GM23248 (cell line): ENCODE data around the gene FOXN1. TPM values are rescaled to one million over a fixed set of nuclear protein-coding genes. Genes with fewer than 3 reads are reported as not detected.

Experiments used
- DNase-seq: peaks from one replicate; pipeline ENCODE4 v3.0.0-alpha.2; 2015
- H2AFZ ChIP-seq: fragments of 200-600 bp; sonication (generic); 2 replicates; pipeline ENCODE4 v1.6.1; 2016; ENCODE audit warnings: antibody characterized with exemption
- H3F3A ChIP-seq: fragments of 200-600 bp; sonication (generic); 2 replicates; pipeline ENCODE4 v1.6.1; 2016; ENCODE audit warnings: mild to moderate bottlenecking, antibody characterized with exemption, mixed run types; ENCODE audit not compliant: insufficient read depth
- H3K27ac ChIP-seq: fragments of 200-600 bp; sonication (generic); 2 replicates; pipeline ENCODE4 v1.5.1; 2016; ENCODE audit warnings: mild to moderate bottlenecking
- H3K27me3 ChIP-seq: fragments of 200-600 bp; sonication (generic); replicated peaks from 2 replicates; pipeline ENCODE4 v1.6.1; 2016; ENCODE audit warnings: mild to moderate bottlenecking; ENCODE audit not compliant: insufficient read depth
- H3K36me3 ChIP-seq: fragments of 200-600 bp; sonication (generic); 2 replicates; pipeline ENCODE4 v1.6.1; 2016; ENCODE audit warnings: low read depth, mild to moderate bottlenecking
- H3K4me1 ChIP-seq: fragments of 200-600 bp; sonication (generic); 2 replicates; pipeline ENCODE4 v1.6.1; 2016; ENCODE audit warnings: mild to moderate bottlenecking; ENCODE audit not compliant: insufficient read depth
- H3K4me2 ChIP-seq: fragments of 200-600 bp; sonication (generic); one replicate; pipeline ENCODE4 v1.6.1; 2016; ENCODE audit warnings: mild to moderate bottlenecking; ENCODE audit not compliant: unreplicated experiment
- H3K4me3 ChIP-seq: fragments of 200-600 bp; sonication (generic); 2 replicates; pipeline ENCODE4 v1.5.1; 2016; ENCODE audit warnings: mild to moderate bottlenecking
- H3K79me2 ChIP-seq: fragments of 200-600 bp; sonication (generic); 2 replicates; pipeline ENCODE4 v1.6.1; 2016; ENCODE audit warnings: mild to moderate bottlenecking; ENCODE audit not compliant: insufficient read depth
- H3K9ac ChIP-seq: fragments of 200-600 bp; sonication (generic); 2 replicates; pipeline ENCODE4 v1.6.1; 2016; ENCODE audit warnings: mild to moderate bottlenecking
- H3K9me2 ChIP-seq: fragments of 200-600 bp; sonication (generic); 2 replicates; pipeline ENCODE4 v1.6.1; 2016; ENCODE audit warnings: mixed run types, mild to moderate bottlenecking, moderate library complexity; ENCODE audit not compliant: insufficient read depth
- H3K9me3 ChIP-seq: fragments of 200-600 bp; sonication (generic); one replicate; pipeline ENCODE4 v1.6.1; 2017; ENCODE audit warnings: low read depth
- H4K20me1 ChIP-seq: fragments of 200-600 bp; sonication (generic); 2 replicates; pipeline ENCODE4 v1.6.0; 2016; ENCODE audit not compliant: insufficient read depth
- EZH2 ChIP-seq: fragments of 200-600 bp; sonication (generic); IDR thresholded peaks from 2 replicates; pipeline ENCODE4 v1.6.1; 2018; ENCODE audit warnings: antibody characterized with exemption, mild to moderate bottlenecking; ENCODE audit not compliant: insufficient read depth, poor library complexity, severe bottlenecking
- EZH2phosphoT487 ChIP-seq: fragments of 200-600 bp; sonication (generic); IDR thresholded peaks from 2 replicates; pipeline ENCODE4 v1.6.1; 2018; ENCODE audit warnings: antibody characterized with exemption, moderate library complexity, mild to moderate bottlenecking, low read depth; ENCODE audit not compliant: insufficient read depth
- WGBS, 2 experiments: methylation state at CpG; one replicate each; pipeline ENCODE4 v1.1.6; 2015 to 2017; ENCODE audit warnings: low lambda C conversion rate in 2 of 2, low coverage in 1 of 2; ENCODE audit errors: missing lambda C conversion rate in 2 of 2; 5-methylcytosine and 5-hydroxymethylcytosine counted together
- in situ Hi-C: fragments of 300-500 bp; cut with MboI; formaldehyde crosslinking; loops from 2 replicates; pipeline ENCODE4 v1.15.0; 2020
- polyA plus RNA-seq: library from polyadenylated mRNA; unstranded; fragments of >200 nt; fragmentation: Nextera tagmentation; extraction: Ambion mirVana; gene quantifications from 2 replicates; pipeline ENCODE4 v1.2.1, GENCODE V29; 2016
- total RNA-seq: library from RNA; depleted of rRNA; stranded (reverse); fragments of >200 nt; shearing (Covaris generic); gene quantifications from 2 replicates; pipeline ENCODE4 v1.2.3, GENCODE V29; 2014

Gene FOXN1
- total and polyA plus RNA-seq, 2 experiments from 2014 or later, result not detected

DNA sequence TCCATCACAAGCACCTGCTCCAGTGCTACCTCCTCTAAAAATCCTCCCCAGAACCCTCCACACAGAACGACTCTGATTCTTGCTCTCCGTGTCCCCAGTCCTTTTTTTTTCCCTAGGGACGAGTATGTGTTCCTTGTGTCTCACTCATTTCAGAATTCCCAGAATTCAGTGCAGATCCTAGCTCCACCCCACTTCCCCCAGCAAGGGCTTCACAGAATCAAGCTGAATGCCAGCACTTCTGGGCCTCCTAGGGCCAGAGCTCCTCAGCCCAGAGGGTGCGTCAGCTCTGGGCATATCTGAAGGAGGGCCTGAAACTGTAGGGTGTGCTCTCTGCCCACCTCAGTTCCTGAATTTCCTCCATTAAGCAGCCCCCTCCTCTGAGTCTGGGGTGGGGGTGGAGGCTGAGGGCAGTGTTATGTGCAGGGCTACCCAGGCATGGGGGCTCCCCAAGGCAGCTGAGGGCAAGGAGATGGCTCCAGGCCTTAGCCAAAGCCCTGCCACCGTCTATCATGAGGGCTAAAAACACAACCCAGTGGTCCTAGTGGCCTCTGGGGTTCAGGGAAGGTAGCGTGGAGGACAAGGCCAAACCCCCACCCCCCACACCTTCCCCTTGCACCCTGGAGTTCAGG, 39.8 kb downstream of the FOXN1 start:
- H3K27ac ChIP-seq, result no peak overlapping the region
- H3K9me3 ChIP-seq, result no peaks in the 10 kb centered on the region
- 67 to 70% methylated on average over 6 of the region's 6 CpGs for WGBS, 2 experiments
- H3K4me1 ChIP-seq, result no peaks in the 10 kb centered on the region
- H2AFZ ChIP-seq, result no peak overlapping the region
- no peaks in the 10 kb centered on the region for H3F3A ChIP-seq
- H3K79me2 ChIP-seq, result peaks cover 3% of the 10 kb centered on the region; the same call in 1 of the 2 replicates
- no peak overlapping the region for H3K4me3 ChIP-seq
- no peak overlapping the region for H3K4me2 ChIP-seq
- no peaks in the 10 kb centered on the region for H3K36me3 ChIP-seq
- no peaks in the 10 kb centered on the region for H4K20me1 ChIP-seq
- H3K27me3 ChIP-seq, result no peaks in the 10 kb centered on the region
- H3K9ac ChIP-seq, result no peak overlapping the region
- no peaks in the 10 kb centered on the region for H3K9me2 ChIP-seq
- no peak for DNase-seq
- in situ Hi-C loops, result no loop called here
- TF ChIP-seq EZH2 (no peak), EZH2phosphoT487 (no peak)

DNA sequence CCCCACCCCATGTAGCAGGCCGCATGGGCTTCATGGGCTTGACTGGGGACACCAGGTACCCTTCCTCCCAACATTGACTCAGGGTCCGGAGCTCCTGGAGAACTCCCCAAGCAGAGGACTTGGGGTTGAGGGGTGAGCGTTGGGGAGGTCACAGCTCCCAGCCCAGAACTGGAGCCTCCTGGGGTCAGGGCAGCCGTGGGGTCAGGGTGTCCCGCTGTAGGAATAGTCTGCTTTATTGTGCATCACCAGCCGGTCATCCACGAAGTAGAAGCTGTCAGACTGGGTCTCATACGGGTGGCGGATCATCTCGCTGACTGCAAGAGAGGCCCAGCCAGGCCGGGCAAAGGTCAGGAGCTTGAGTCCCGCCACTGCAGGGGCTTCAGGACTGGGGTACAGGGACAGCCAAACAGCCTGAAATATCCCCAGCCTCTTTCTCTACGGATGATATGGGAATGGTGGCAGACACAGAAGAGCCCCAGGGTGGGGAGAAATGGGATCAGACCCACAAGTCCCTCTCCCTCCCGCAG, 41.0 kb downstream of the FOXN1 start:
- TF ChIP-seq EZH2 (no peak), EZH2phosphoT487 (no peak)
- no peak for DNase-seq
- Histone ChIP-seq H3F3A (no peaks in the 10 kb centered on the region), H3K9ac (no peak overlapping the region), H3K27ac (no peak overlapping the region), H3K4me1 (no peaks in the 10 kb centered on the region), H4K20me1 (no peaks in the 10 kb centered on the region), H2AFZ (no peak overlapping the region), H3K27me3 (no peaks in the 10 kb centered on the region), H3K9me3 (no peaks in the 10 kb centered on the region), H3K79me2 (peaks cover 14% of the 10 kb centered on the region; the same call in 1 of the 2 replicates), H3K36me3 (no peaks in the 10 kb centered on the region), H3K4me2 (no peak overlapping the region), H3K9me2 (no peaks in the 10 kb centered on the region), H3K4me3 (no peak overlapping the region)
- WGBS, 2 experiments, result 89% methylated on average over 14 of the region's 14 CpGs
- in situ Hi-C loops, result no loop called here

DNA sequence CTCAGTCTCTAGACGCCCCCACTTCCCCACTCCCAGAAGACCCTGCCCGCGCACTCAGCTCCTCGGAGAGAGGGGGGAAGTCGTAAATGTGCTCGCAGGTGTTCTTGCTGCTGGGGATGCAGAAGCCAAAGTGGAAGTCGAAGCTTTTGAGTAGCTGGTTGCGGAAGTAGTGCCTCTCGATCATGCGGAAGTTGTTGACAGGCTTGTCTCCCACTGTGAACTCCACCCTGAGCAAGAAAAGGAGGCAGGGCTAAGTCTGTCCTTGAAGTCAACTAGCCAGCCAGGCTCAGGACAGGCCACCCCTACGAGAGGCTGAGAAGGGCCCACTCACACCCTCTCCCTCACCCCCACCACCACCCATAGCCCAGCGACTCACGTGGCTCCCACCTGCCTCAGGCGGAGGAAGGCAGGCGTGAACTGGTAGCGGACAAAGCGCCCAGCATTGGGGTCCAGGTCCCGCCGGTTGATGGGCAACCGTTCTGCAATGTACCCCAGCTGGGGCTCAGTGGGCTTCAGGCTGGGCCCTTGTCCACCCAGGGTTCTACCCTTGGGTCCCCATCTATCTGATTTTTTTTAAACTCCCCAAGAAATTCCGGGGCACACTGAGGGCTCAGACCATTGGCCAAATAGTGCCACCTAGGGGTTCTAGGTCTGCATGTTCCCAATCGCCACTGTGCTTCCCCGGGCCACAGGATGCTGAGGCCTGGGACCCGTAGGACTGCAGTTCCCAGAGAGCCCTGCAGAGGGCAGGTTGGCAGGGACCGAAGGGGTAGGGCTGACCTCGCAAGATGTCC, 41.7 kb downstream of the FOXN1 start:
- no peaks in the 10 kb centered on the region for H3K36me3 ChIP-seq
- TF ChIP-seq EZH2 (no peak), EZH2phosphoT487 (no peak)
- peaks cover 14% of the 10 kb centered on the region; the same call in 1 of the 2 replicates for H3K79me2 ChIP-seq
- no peak overlapping the region for H3K4me2 ChIP-seq
- no peak overlapping the region for H3K4me3 ChIP-seq
- no peaks in the 10 kb centered on the region for H3K9me2 ChIP-seq
- no peak overlapping the region for H3K9ac ChIP-seq
- H4K20me1 ChIP-seq, result no peaks in the 10 kb centered on the region
- no peaks in the 10 kb centered on the region for H3K4me1 ChIP-seq
- H3K9me3 ChIP-seq, result no peaks in the 10 kb centered on the region
- H3F3A ChIP-seq, result no peaks in the 10 kb centered on the region
- no peak overlapping the region for H2AFZ ChIP-seq
- in situ Hi-C loops, result no loop called here
- no peak overlapping the region for H3K27ac ChIP-seq
- 78 to 80% methylated on average over 26 of the region's 26 CpGs for WGBS, 2 experiments
- H3K27me3 ChIP-seq, result no peaks in the 10 kb centered on the region
- DNase-seq, result peak; percentile 76

DNA sequence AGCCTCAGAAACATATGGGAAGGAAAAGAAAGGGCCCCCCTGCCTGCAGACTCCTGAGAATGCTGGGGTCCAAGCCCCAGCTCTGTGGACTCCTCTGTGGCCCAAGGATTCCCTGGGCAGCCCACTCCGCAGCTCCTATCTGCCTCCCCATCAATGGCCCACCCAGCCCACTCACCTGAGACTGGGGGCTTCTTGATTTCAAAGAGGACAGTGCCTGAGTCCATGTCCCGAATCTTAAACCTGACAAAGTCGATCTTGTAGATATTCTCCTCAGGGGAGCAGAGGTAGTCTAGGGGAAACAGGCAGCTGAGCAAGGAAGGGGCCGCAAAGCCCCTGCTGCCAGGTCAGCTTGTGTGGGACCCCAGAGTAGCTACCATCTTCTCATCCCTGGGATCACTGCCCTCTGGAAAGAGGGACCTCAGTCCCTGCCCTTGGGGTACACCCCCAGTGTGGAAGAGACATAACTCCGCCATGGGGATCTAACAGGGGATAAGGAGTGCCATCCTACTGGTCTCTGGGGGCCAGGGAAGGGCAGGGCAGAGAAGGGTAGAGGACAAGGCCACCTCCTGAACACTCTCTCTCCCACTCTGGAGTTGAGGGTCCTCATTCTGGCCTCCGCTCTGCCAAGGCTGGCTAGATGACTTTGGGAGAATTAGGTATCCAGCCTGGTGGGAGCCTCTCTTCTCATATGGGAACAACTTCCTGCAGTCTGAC, 42.4 kb downstream of the FOXN1 start:
- Histone ChIP-seq H3K9me2 (no peaks in the 10 kb centered on the region), H3K9me3 (no peaks in the 10 kb centered on the region), H2AFZ (no peak overlapping the region), H3K4me1 (no peaks in the 10 kb centered on the region), H3K79me2 (peaks cover 14% of the 10 kb centered on the region; the same call in 1 of the 2 replicates), H3K36me3 (no peaks in the 10 kb centered on the region), H3K9ac (no peak overlapping the region), H3K4me2 (no peak overlapping the region), H3K27ac (no peak overlapping the region), H4K20me1 (no peaks in the 10 kb centered on the region), H3F3A (no peaks in the 10 kb centered on the region), H3K4me3 (no peak overlapping the region), H3K27me3 (no peaks in the 10 kb centered on the region)
- 74 to 80% methylated on average over 6 of the region's 6 CpGs for WGBS, 2 experiments
- DNase-seq, result no peak
- in situ Hi-C loops, result no loop called here
- TF ChIP-seq EZH2, result no peak
- no peak for TF ChIP-seq EZH2phosphoT487
